Psoas muscle (tissue), 8 donors: ENCODE measurements around the gene LDLR. TPM values are rescaled to one million over a fixed set of nuclear protein-coding genes. Genes with fewer than 3 reads are reported as not detected.

ENCODE experiments used
- ATAC-seq, 4 donors: fragments of 200-7000 bp; cut with Tn5 transposase; one replicate each; pipeline ENCODE4 v1.9.1; 2020; ENCODE audit warnings: moderate library complexity in 3 of 4, mild to moderate bottlenecking in 2 of 4
- DNase-seq, 2 donors: peaks; one replicate each; pipeline ENCODE4 v3.0.0-alpha.2; 2020
- H3K27ac ChIP-seq: fragments of 200-600 bp; one replicate; pipeline ENCODE4 v1.8.0; 2022
- H3K27me3 ChIP-seq, 3 donors: fragments of 200-600 bp in 1 of 3; one replicate each; pipeline versions ENCODE4 v1.6.1 to v1.8.0; 2013 to 2022; ENCODE audit warnings: low read length in 2 of 3, mild to moderate bottlenecking in 2 of 3, moderate library complexity in 1 of 3; ENCODE audit not compliant: insufficient read depth in 3 of 3
- H3K36me3 ChIP-seq, 2 donors: fragments of 200-600 bp in 1 of 2; one replicate each; pipeline versions ENCODE4 v1.6.1 to v1.8.0; 2013 to 2022; ENCODE audit warnings: low read depth in 1 of 2, mild to moderate bottlenecking in 1 of 2, moderate library complexity in 1 of 2; ENCODE audit not compliant: insufficient read depth in 1 of 2
- H3K4me1 ChIP-seq: fragments of 200-600 bp; one replicate; pipeline ENCODE4 v1.8.0; 2022
- H3K4me3 ChIP-seq: fragments of 200-600 bp; one replicate; pipeline ENCODE4 v1.8.0; 2022; ENCODE audit warnings: mild to moderate bottlenecking
- H3K9me3 ChIP-seq: fragments of 200-600 bp; one replicate; pipeline ENCODE4 v1.8.0; 2022
- WGBS, 3 donors: extraction: QIAGEN DNeasy Blood & Tissue Kit; methylation state at CpG; one replicate each; pipeline versions ENCODE4 v1.1.6 to v1.1.7; 2013; 5-methylcytosine and 5-hydroxymethylcytosine counted together
- intact Hi-C, 2 donors: fragments of 100-400 bp; cut with DNase I; formaldehyde crosslinking; loops; one replicate each; pipeline versions ENCODE4 v1.11.0 to v1.14.2; 2022
- polyA plus RNA-seq, 3 donors: library from polyadenylated mRNA; stranded (reverse); fragments of 200-250 nt; gene quantifications; one replicate each; pipeline ENCODE4 v1.2.3, GENCODE V29; 2013
- total RNA-seq, 4 donors: library from RNA; stranded (reverse); fragmentation: NEBNext Ultra II Directional in 2 of 4; extraction: Animal tissue kit (Norgen Biotek cat#: 25700) in 2 of 4; gene quantifications; one replicate each; pipeline versions ENCODE4 v1.2.1 to v1.2.4, GENCODE V29; 2021 to 2023
- TF ChIP-seq, protein P1 (sequence below): fragments of 200-600 bp; IDR thresholded peaks from one replicate; pipeline ENCODE4 v1.8.0; 2022; ENCODE audit warnings: antibody characterized with exemption
- donor health status: healthy with polysubstance abuse.
- donor health status: DM: no; HTN: no; CAD: no; lungs with moderate emphysema.
- donor health status: Bipolar disorder and iron deficiency.
- donor health status: healthy.
- donor health status: DM: yes; HTN: yes; CAD: no.
- donor health status: DM: no; HTN: no; CAD: no.
- donor health status: DM: no; HTN: no; CAD: no.
- donor health status: DM: yes; HTN: yes; CAD: no.

LDLR gene
- total and polyA plus RNA-seq, 7 donors, result 1.7 to 10.1 (median 3.4) TPM

GRCh38 chr19:11105014-11105636, 15.9 kb downstream of the LDLR start:
- WGBS, 3 donors, result 87 to 90% (median 88%) methylated on average over 36 of the region's 36 CpGs
- no peak for DNase-seq
- intact Hi-C loops, result no loop called here
- TF ChIP-seq, protein P1, sequence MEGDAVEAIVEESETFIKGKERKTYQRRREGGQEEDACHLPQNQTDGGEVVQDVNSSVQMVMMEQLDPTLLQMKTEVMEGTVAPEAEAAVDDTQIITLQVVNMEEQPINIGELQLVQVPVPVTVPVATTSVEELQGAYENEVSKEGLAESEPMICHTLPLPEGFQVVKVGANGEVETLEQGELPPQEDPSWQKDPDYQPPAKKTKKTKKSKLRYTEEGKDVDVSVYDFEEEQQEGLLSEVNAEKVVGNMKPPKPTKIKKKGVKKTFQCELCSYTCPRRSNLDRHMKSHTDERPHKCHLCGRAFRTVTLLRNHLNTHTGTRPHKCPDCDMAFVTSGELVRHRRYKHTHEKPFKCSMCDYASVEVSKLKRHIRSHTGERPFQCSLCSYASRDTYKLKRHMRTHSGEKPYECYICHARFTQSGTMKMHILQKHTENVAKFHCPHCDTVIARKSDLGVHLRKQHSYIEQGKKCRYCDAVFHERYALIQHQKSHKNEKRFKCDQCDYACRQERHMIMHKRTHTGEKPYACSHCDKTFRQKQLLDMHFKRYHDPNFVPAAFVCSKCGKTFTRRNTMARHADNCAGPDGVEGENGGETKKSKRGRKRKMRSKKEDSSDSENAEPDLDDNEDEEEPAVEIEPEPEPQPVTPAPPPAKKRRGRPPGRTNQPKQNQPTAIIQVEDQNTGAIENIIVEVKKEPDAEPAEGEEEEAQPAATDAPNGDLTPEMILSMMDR, result no peak
- Histone ChIP-seq H3K4me1 (no peaks in the 10 kb centered on the region), H3K4me3 (no peak overlapping the region), H3K27me3 (peaks cover 0 to 15% (median 10%) of the 10 kb centered on the region in 3 donors), H3K36me3 (peaks cover 0 to 71% of the 10 kb centered on the region in 2 donors), H3K9me3 (no peaks in the 10 kb centered on the region), H3K27ac (no peak overlapping the region)
- ATAC-seq, result no peak

- TF ChIP-seq, protein P1, result no peak
- intact Hi-C loops, result no loop called here
- Histone ChIP-seq H3K27ac (no peak overlapping the region), H3K4me3 (no peak overlapping the region), H3K4me1 (no peaks in the 10 kb centered on the region), H3K9me3 (no peaks in the 10 kb centered on the region), H3K27me3 (peaks cover 0 to 13% (median 6%) of the 10 kb centered on the region in 3 donors), H3K36me3 (peaks cover 0 to 75% of the 10 kb centered on the region in 2 donors)
- WGBS, 3 donors, result 42 to 54% (median 44%) methylated on average over 13 of the region's 13 CpGs
- DNase-seq, result no peak
- ATAC-seq, result no peak
These were observed 17.2 kb downstream of the LDLR start for GRCh38 chr19:11106477-11106876.

DNA sequence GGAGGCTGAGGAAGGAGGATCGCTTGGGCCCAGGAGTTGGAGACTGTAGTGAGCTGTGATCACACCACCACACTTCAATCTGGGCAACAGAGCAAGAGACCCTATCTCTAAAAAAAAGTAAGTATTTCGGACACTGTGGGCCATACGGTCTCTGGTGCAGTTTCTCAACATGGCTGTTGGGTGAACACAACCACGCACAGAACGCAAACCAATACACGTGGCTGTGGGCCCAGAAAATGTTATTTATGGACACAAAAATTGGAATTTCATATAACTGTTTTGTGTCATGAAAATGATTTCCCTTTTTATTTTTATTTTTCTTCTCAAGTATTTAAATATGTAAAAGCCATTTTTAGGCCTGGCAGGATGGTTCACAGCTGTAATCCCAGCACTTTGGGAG, 19.5 kb downstream of the LDLR start:
- DNase-seq (no peak), ATAC-seq (no peak)
- Histone ChIP-seq H3K27me3 (peaks cover 0 to 2% (median 0%) of the 10 kb centered on the region in 3 donors), H3K4me3 (no peak overlapping the region), H3K9me3 (no peaks in the 10 kb centered on the region), H3K4me1 (no peaks in the 10 kb centered on the region), H3K27ac (no peak overlapping the region), H3K36me3 (peaks cover 0 to 80% of the 10 kb centered on the region in 2 donors)
- intact Hi-C loops, result no loop called here
- 89 to 90% (median 90%) methylated on average over 6 of the region's 6 CpGs for WGBS, 3 donors
- TF ChIP-seq, protein P1, result no peak

GRCh38 chr19:11111117-11111770, 22.0 kb downstream of the LDLR start:
- TF ChIP-seq, protein P1, result no peak
- DNase-seq (no peak), ATAC-seq (no peak)
- no peak overlapping the region for H3K4me3 ChIP-seq
- H3K27ac ChIP-seq, result no peak overlapping the region
- no peaks in the 10 kb centered on the region for H3K27me3 ChIP-seq
- WGBS, 3 donors, result 82 to 88% (median 82%) methylated on average over 15 of the region's 15 CpGs
- H3K36me3 ChIP-seq, result peaks cover 0 to 80% of the 10 kb centered on the region in 2 donors
- H3K4me1 ChIP-seq, result no peaks in the 10 kb centered on the region
- intact Hi-C loops, result no loop called here
- H3K9me3 ChIP-seq, result no peaks in the 10 kb centered on the region
